Endothelial cell of umbilical vein (primary cell): ENCODE measurements around the gene CNTNAP2. TPM values are rescaled to one million over a fixed set of nuclear protein-coding genes. Genes with fewer than 3 reads are reported as not detected.

Source experiments
- BruUV-seq: library from RNA; stranded (reverse); fragments of 400-500 nt; replicated peaks from 2 replicates; lab custom pipeline; 2021; lab: Mats Ljungman, UMichigan
- CTCF ChIA-PET: fragments of 300-600, 350-600 bp; sonication (Branson Sonifier 250); formaldehyde crosslinking; loops from one replicate; lab custom pipeline; 2021; ENCODE audit warnings: antibody characterized with exemption, inconsistent platforms; lab: Charles Lee
- POLR2A ChIA-PET: fragments of 300-600, 350-600 bp; sonication (Branson Sonifier 250); formaldehyde crosslinking; loops from one replicate; lab custom pipeline; 2021; ENCODE audit warnings: antibody characterized with exemption, inconsistent platforms; lab: Charles Lee
- DNase-seq: peaks from one replicate; pipeline ENCODE4 v3.0.0-alpha.2; 2011; ENCODE audit warnings: low read depth, low spot score
- FAIRE-seq: peaks from 2 replicates; lab custom pipeline; 2011; peaks lifted over from hg19 to GRCh38; lab: Jason Lieb, UNC
- H2AFZ ChIP-seq: 2 replicates; pipeline ENCODE4 v1.6.0; 2012; ENCODE audit warnings: low read depth, low read length, control low read depth, inconsistent platforms
- H3K27ac ChIP-seq: 2 replicates; pipeline ENCODE4 v1.5.1; 2011; ENCODE audit warnings: low read depth, mild to moderate bottlenecking, control low read depth, low read length, moderate library complexity; ENCODE audit not compliant: insufficient read depth
- H3K27me3 ChIP-seq, 2 experiments: 2 replicates each; pipeline versions ENCODE4 v1.6.0 to v1.6.1; 2011; ENCODE audit warnings: low read length in 2 of 2, mixed read lengths in 1 of 2; ENCODE audit not compliant: control insufficient read depth in 2 of 2, insufficient read depth in 2 of 2
- H3K36me3 ChIP-seq, 2 experiments: 2 replicates in 1 of 2; 3 replicates in 1 of 2; pipeline ENCODE4 v1.5.1; 2011; ENCODE audit warnings: low read length in 2 of 2, mild to moderate bottlenecking in 1 of 2, moderate library complexity in 1 of 2; ENCODE audit not compliant: control insufficient read depth in 2 of 2, insufficient read depth in 2 of 2; ENCODE audit errors: extremely low read depth in 1 of 2
- H3K4me1 ChIP-seq: 3 replicates; pipeline ENCODE4 v1.5.1; 2011; ENCODE audit warnings: mild to moderate bottlenecking, low read length; ENCODE audit not compliant: control insufficient read depth, insufficient read depth; ENCODE audit errors: extremely low read depth
- H3K4me2 ChIP-seq: 2 replicates; pipeline ENCODE4 v1.6.1; 2011; ENCODE audit warnings: low read length, control low read depth, mixed read lengths; ENCODE audit not compliant: insufficient read depth
- H3K4me3 ChIP-seq, 3 experiments: fragments of 200-600 bp in 1 of 3; sonication (generic), shearing (Covaris generic) in 1 of 3; replicated peaks in 1 of 3; 2 replicates each; pipeline ENCODE4 v1.5.1; 2011 to 2016; ENCODE audit warnings: control low read depth in 3 of 3, low read length in 3 of 3, mild to moderate bottlenecking in 2 of 3, inconsistent platforms in 1 of 3, low read depth in 1 of 3, moderate library complexity in 1 of 3; ENCODE audit not compliant: insufficient read depth in 1 of 3
- H3K79me2 ChIP-seq: 2 replicates; pipeline ENCODE4 v1.6.0; 2012; ENCODE audit warnings: low read length, inconsistent platforms; ENCODE audit not compliant: control insufficient read depth, insufficient read depth
- H3K9ac ChIP-seq: replicated peaks from 2 replicates; pipeline ENCODE3; 2011; ENCODE audit warnings: low read length, control low read depth; ENCODE audit not compliant: insufficient read depth; ENCODE audit errors: extremely low read depth
- H3K9me1 ChIP-seq: replicated peaks from 3 replicates; pipeline ENCODE4 v1.6.0; 2011; ENCODE audit warnings: mild to moderate bottlenecking, low read length; ENCODE audit not compliant: control insufficient read depth, insufficient read depth; ENCODE audit errors: extremely low read depth
- H3K9me3 ChIP-seq: replicated peaks from 2 replicates; pipeline ENCODE4 v1.5.1; 2012; ENCODE audit warnings: low read length, inconsistent platforms; ENCODE audit not compliant: control insufficient read depth, insufficient read depth
- H4K20me1 ChIP-seq: replicated peaks from 2 replicates; pipeline ENCODE3; 2011; ENCODE audit warnings: mild to moderate bottlenecking, low read length; ENCODE audit not compliant: control insufficient read depth, insufficient read depth; ENCODE audit errors: extremely low read depth
- EZH2 ChIP-seq: IDR thresholded peaks from 2 replicates; pipeline ENCODE4 v1.6.1; 2012; ENCODE audit warnings: borderline replicate concordance, low read depth, mild to moderate bottlenecking, moderate library complexity, low read length, inconsistent platforms; ENCODE audit not compliant: severe bottlenecking
- FOS ChIP-seq: IDR thresholded peaks from 2 replicates; pipeline ENCODE4 v1.6.1; 2011; ENCODE audit warnings: mild to moderate bottlenecking, low read length, moderate library complexity, borderline replicate concordance; ENCODE audit not compliant: insufficient read depth
- GATA2 ChIP-seq: IDR thresholded peaks from 2 replicates; pipeline ENCODE4 v1.7.0; 2011; ENCODE audit warnings: low read depth, mild to moderate bottlenecking, moderate library complexity, mixed read lengths, low read length; ENCODE audit not compliant: insufficient read length, insufficient read depth
- JUN ChIP-seq: IDR thresholded peaks from 2 replicates; pipeline ENCODE4 v1.6.1; 2011; ENCODE audit warnings: borderline replicate concordance, low read depth; ENCODE audit not compliant: insufficient read length, insufficient read depth
- MYC ChIP-seq: IDR thresholded peaks from one replicate; pipeline ENCODE4 v1.6.1; 2011; ENCODE audit warnings: mild to moderate bottlenecking, low read depth, low read length
- POLR2A ChIP-seq: IDR thresholded peaks from 2 replicates; pipeline ENCODE4 v1.6.1; 2012; ENCODE audit warnings: low read depth, mild to moderate bottlenecking, control low read depth, low read length
- POLR2AphosphoS5 ChIP-seq: IDR thresholded peaks from 2 replicates; pipeline ENCODE4 v1.6.1; 2012; ENCODE audit warnings: low read depth, mild to moderate bottlenecking, control low read depth, low read length, moderate library complexity; ENCODE audit not compliant: insufficient read depth
- dilution Hi-C: fragments of 300-500 bp; cut with MboI; formaldehyde crosslinking; loops from one replicate; pipeline ENCODE4 v1.15.0; 2019; ENCODE audit warnings: low sequenced_read_pairs; ENCODE audit not compliant: extremely low pct_ligation_motif_present
- intact Hi-C: fragments of 100-400 bp; cut with micrococcal nuclease; formaldehyde crosslinking; loops from one replicate; pipeline ENCODE4 v1.10.0; 2022
- polyA plus RNA-seq, 4 experiments: library from polyadenylated mRNA; depleted of rRNA in 3 of 4; stranded (reverse) in 3 of 4; unstranded in 1 of 4; fragments of >200 nt; gene quantifications; 2 replicates each; pipeline versions ENCODE4 v1.2.1 to v1.2.3, GENCODE V29; 2011 to 2012; ENCODE audit warnings: missing spikeins in 1 of 4
- total RNA-seq: library from RNA; stranded (reverse); gene quantifications from 2 replicates; pipeline ENCODE4 v1.2.3, GENCODE V29; 2021
- TF ChIP-seq, protein P1 (sequence below), 2 donors: IDR thresholded peaks; 1 replicate in 1 of 2; 2 replicates in 1 of 2; pipeline ENCODE4 v1.5.1; 2011; ENCODE audit warnings: low read length in 2 of 2, mild to moderate bottlenecking in 2 of 2, moderate library complexity in 2 of 2, control low read depth in 1 of 2, inconsistent platforms in 1 of 2, low read depth in 1 of 2; ENCODE audit not compliant: insufficient read depth in 1 of 2; ENCODE audit errors: extremely low read depth in 1 of 2
- TF ChIP-seq, protein P2 (sequence below): IDR thresholded peaks from 2 replicates; pipeline ENCODE4 v1.6.1; 2011; ENCODE audit not compliant: insufficient read depth, insufficient read length

Gene CNTNAP2
- total and polyA plus RNA-seq, 2 donors (not counting 3 experiments of a cell fraction or from before 2014, with no cell fraction given) = not detected

DNA sequence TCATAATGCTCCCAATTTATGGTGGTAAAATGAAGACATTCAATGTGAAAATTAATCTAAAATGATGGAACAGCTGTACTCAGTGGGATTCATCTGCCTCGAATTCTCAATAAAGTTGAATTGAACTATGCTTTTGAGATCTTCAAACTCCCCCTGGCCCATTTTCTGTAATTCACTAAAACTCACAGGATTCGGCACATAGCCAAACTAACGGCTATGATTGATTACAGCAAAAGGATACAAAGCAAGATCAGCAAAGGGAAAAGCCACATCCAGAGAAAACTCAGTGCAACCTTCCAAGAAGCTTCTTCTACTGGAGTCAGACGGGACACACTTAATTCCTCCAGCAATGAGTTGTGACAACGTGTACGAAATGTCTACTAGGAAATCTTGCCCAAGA, 307.5 kb downstream of the CNTNAP2 start:
- H4K20me1 ChIP-seq = no peaks in the 10 kb centered on the region
- no peaks in the 10 kb centered on the region for H3K36me3 ChIP-seq
- dilution Hi-C loops (no loop called here), intact Hi-C loops (no loop called here)
- no peak overlapping the region for H3K4me3 ChIP-seq
- peaks cover 5% of the 10 kb centered on the region for H3K9me3 ChIP-seq
- no peaks in the 10 kb centered on the region for H3K9me1 ChIP-seq
- FAIRE-seq (no peak), DNase-seq (no peak)
- no TSS peak for BruUV-seq
- TF ChIP-seq, protein P1, sequence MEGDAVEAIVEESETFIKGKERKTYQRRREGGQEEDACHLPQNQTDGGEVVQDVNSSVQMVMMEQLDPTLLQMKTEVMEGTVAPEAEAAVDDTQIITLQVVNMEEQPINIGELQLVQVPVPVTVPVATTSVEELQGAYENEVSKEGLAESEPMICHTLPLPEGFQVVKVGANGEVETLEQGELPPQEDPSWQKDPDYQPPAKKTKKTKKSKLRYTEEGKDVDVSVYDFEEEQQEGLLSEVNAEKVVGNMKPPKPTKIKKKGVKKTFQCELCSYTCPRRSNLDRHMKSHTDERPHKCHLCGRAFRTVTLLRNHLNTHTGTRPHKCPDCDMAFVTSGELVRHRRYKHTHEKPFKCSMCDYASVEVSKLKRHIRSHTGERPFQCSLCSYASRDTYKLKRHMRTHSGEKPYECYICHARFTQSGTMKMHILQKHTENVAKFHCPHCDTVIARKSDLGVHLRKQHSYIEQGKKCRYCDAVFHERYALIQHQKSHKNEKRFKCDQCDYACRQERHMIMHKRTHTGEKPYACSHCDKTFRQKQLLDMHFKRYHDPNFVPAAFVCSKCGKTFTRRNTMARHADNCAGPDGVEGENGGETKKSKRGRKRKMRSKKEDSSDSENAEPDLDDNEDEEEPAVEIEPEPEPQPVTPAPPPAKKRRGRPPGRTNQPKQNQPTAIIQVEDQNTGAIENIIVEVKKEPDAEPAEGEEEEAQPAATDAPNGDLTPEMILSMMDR (IDR thresholded peaks at IDR 0.05; ENCODE audit: extremely low read depth in 1 of 2, insufficient read depth in 1 of 2, low read depth in 1 of 2, low read length in 2 of 2) = no peak
- TF ChIP-seq GATA2 (no peak), EZH2 (no peak), MYC (no peak), POLR2AphosphoS5 (no peak), JUN (no peak), POLR2A (no peak), FOS (no peak)
- TF ChIP-seq, protein P2, sequence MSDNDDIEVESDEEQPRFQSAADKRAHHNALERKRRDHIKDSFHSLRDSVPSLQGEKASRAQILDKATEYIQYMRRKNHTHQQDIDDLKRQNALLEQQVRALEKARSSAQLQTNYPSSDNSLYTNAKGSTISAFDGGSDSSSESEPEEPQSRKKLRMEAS = no peak
- H3K27ac ChIP-seq = no peak overlapping the region
- CTCF ChIA-PET = no interaction called here
- H3K9ac ChIP-seq = no peak overlapping the region
- no peaks in the 10 kb centered on the region for H3K79me2 ChIP-seq
- H3K4me1 ChIP-seq = no peaks in the 10 kb centered on the region
- H3K27me3 ChIP-seq = no peaks in the 10 kb centered on the region
- no peak overlapping the region for H3K4me2 ChIP-seq
- no peak overlapping the region for H2AFZ ChIP-seq
- POLR2A ChIA-PET = no interaction called here
